Neural progenitor cell (in vitro differentiated cells): ENCODE results near the gene OSTN. TPM values are rescaled to one million over a fixed set of nuclear protein-coding genes. Genes with fewer than 3 reads are reported as not detected.

Experiments used
- DNase-seq: peaks from one replicate; pipeline ENCODE4 v3.0.0-alpha.2; 2016; ENCODE audit warnings: low spot score
- H2AFZ ChIP-seq: fragments of 200-600 bp; sonication (generic); replicated peaks from 2 replicates; pipeline ENCODE4 v1.6.1; 2016; ENCODE audit warnings: antibody characterized with exemption
- H3F3A ChIP-seq: fragments of 200-600 bp; sonication (generic); 2 replicates; pipeline ENCODE4 v1.6.1; 2016; ENCODE audit warnings: antibody characterized with exemption, low read depth
- H3K27ac ChIP-seq: fragments of 200-600 bp; sonication (generic); 2 replicates; pipeline ENCODE4 v1.5.1; 2016; ENCODE audit warnings: mild to moderate bottlenecking
- H3K27me3 ChIP-seq: fragments of 200-600 bp; sonication (generic); 2 replicates; pipeline ENCODE4 v1.6.1; 2016; ENCODE audit warnings: mild to moderate bottlenecking, moderate library complexity
- H3K36me3 ChIP-seq: fragments of 200-600 bp; sonication (generic); 2 replicates; pipeline ENCODE4 v1.5.1; 2016
- H3K4me1 ChIP-seq: fragments of 200-600 bp; sonication (generic); 2 replicates; pipeline ENCODE4 v1.6.1; 2016; ENCODE audit warnings: mixed run types
- H3K4me2 ChIP-seq: fragments of 200-600 bp; sonication (generic); 2 replicates; pipeline ENCODE4 v1.6.1; 2016
- H3K4me3 ChIP-seq: fragments of 200-600 bp; sonication (generic); 2 replicates; pipeline ENCODE4 v1.5.1; 2016
- H3K79me2 ChIP-seq: fragments of 200-600 bp; sonication (generic); 2 replicates; pipeline ENCODE4 v1.6.1; 2016; ENCODE audit warnings: low read depth
- H3K9ac ChIP-seq: fragments of 200-600 bp; sonication (generic); 2 replicates; pipeline ENCODE4 v1.6.1; 2016
- H3K9me3 ChIP-seq: fragments of 200-600 bp; sonication (generic); 2 replicates; pipeline ENCODE4 v1.5.1; 2016; ENCODE audit warnings: low read depth
- H4K20me1 ChIP-seq: fragments of 200-600 bp; sonication (generic); 2 replicates; pipeline ENCODE4 v1.6.1; 2016; ENCODE audit warnings: low read depth
- H3K27ac Mint-ChIP-seq: 3 replicates; pipeline ENCODE4 v1.8.0; 2021; ENCODE audit warnings: mixed read lengths
- H3K27me3 Mint-ChIP-seq: 2 replicates; pipeline ENCODE4 v1.8.0; 2022; ENCODE audit warnings: low read depth, mild to moderate bottlenecking, inconsistent platforms, moderate library complexity, mixed read lengths; ENCODE audit not compliant: insufficient read depth
- H3K36me3 Mint-ChIP-seq: 3 replicates; pipeline ENCODE4 v1.8.0; 2021; ENCODE audit warnings: mixed read lengths
- H3K4me1 Mint-ChIP-seq: 3 replicates; pipeline ENCODE4 v1.8.0; 2021; ENCODE audit warnings: mixed read lengths
- H3K4me3 Mint-ChIP-seq: 3 replicates; pipeline ENCODE4 v1.8.0; 2021; ENCODE audit warnings: mild to moderate bottlenecking, moderate library complexity, mixed read lengths
- H3K9me3 Mint-ChIP-seq: 3 replicates; pipeline ENCODE4 v1.8.0; 2020; ENCODE audit warnings: mixed read lengths
- EZH2 ChIP-seq: fragments of 200-600 bp; sonication (generic); IDR thresholded peaks from 2 replicates; pipeline ENCODE4 v1.6.1; 2017; ENCODE audit warnings: antibody characterized with exemption, mild to moderate bottlenecking, moderate library complexity
- EZH2phosphoT487 ChIP-seq: fragments of 200-600 bp; sonication (generic); IDR thresholded peaks from 2 replicates; pipeline ENCODE4 v1.6.1; 2017; ENCODE audit warnings: antibody characterized with exemption
- total RNA-seq: library from RNA; depleted of rRNA; stranded (reverse); fragments of >200 nt; gene quantifications from 2 replicates; pipeline ENCODE4 v1.2.3, GENCODE V29; 2015; ENCODE audit warnings: low replicate concordance
- TF ChIP-seq, protein P1 (sequence below): fragments of 200-600 bp; sonication (generic); IDR thresholded peaks from 2 replicates; pipeline ENCODE4 v1.5.1; 2017; ENCODE audit warnings: antibody characterized with exemption, mild to moderate bottlenecking

Gene OSTN
- total RNA-seq, 1 donor from 2014 or later, result 1.2 TPM

DNA sequence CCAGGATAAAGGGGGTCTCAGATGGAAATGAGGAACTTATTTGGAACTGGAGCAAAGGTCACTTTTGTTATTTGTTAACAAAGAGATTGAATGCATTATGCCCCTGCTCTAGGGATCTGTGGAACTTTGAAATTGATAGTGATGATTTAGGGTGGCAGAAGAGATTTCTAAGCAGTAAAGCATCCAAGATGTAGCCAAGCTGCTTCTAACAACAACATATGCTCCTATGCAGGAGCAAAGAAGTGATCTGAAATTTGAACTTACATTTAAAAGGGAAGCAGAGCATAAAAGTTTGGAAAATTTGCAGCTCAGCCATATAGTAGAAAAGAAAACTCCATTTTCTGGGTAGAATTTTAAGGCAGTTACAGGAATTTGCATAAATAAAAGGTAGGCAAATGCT, 99.8 kb downstream of the OSTN start:
- no peak overlapping the region for H3K4me3 Mint-ChIP-seq
- DNase-seq, result no peak
- TF ChIP-seq, protein P1, sequence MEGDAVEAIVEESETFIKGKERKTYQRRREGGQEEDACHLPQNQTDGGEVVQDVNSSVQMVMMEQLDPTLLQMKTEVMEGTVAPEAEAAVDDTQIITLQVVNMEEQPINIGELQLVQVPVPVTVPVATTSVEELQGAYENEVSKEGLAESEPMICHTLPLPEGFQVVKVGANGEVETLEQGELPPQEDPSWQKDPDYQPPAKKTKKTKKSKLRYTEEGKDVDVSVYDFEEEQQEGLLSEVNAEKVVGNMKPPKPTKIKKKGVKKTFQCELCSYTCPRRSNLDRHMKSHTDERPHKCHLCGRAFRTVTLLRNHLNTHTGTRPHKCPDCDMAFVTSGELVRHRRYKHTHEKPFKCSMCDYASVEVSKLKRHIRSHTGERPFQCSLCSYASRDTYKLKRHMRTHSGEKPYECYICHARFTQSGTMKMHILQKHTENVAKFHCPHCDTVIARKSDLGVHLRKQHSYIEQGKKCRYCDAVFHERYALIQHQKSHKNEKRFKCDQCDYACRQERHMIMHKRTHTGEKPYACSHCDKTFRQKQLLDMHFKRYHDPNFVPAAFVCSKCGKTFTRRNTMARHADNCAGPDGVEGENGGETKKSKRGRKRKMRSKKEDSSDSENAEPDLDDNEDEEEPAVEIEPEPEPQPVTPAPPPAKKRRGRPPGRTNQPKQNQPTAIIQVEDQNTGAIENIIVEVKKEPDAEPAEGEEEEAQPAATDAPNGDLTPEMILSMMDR, result no peak
- TF ChIP-seq EZH2phosphoT487 (no peak), EZH2 (no peak)
- Histone ChIP-seq H4K20me1 (no peaks in the 10 kb centered on the region), H2AFZ (no peak overlapping the region), H3K4me3 (no peak overlapping the region), H3K27me3 (no peaks in the 10 kb centered on the region), H3K4me1 (peaks cover 6% of the 10 kb centered on the region), H3K4me2 (no peak overlapping the region), H3K9ac (no peak overlapping the region), H3K27ac (no peak overlapping the region), H3F3A (no peaks in the 10 kb centered on the region), H3K79me2 (no peaks in the 10 kb centered on the region), H3K36me3 (no peaks in the 10 kb centered on the region), H3K9me3 (no peaks in the 10 kb centered on the region)
- H3K4me1 Mint-ChIP-seq, result no peaks in the 10 kb centered on the region
- H3K9me3 Mint-ChIP-seq, result no peaks in the 10 kb centered on the region
- H3K27ac Mint-ChIP-seq, result no peak overlapping the region
- no peaks in the 10 kb centered on the region for H3K36me3 Mint-ChIP-seq
- H3K27me3 Mint-ChIP-seq, result no peaks in the 10 kb centered on the region

- H3K36me3 Mint-ChIP-seq, result no peaks in the 10 kb centered on the region
- Histone ChIP-seq H3K36me3 (no peaks in the 10 kb centered on the region), H3K27ac (no peak overlapping the region), H3K4me3 (no peak overlapping the region), H4K20me1 (no peaks in the 10 kb centered on the region), H3K9ac (no peak overlapping the region), H3K4me1 (peaks cover 6% of the 10 kb centered on the region), H3F3A (no peaks in the 10 kb centered on the region), H3K79me2 (no peaks in the 10 kb centered on the region), H3K27me3 (no peaks in the 10 kb centered on the region), H3K9me3 (no peaks in the 10 kb centered on the region), H3K4me2 (no peak overlapping the region), H2AFZ (no peak overlapping the region)
- H3K4me3 Mint-ChIP-seq, result no peak overlapping the region
- H3K9me3 Mint-ChIP-seq, result no peaks in the 10 kb centered on the region
- DNase-seq, result no peak
- H3K27ac Mint-ChIP-seq, result no peak overlapping the region
- no peak for TF ChIP-seq EZH2
- H3K4me1 Mint-ChIP-seq, result no peaks in the 10 kb centered on the region
- H3K27me3 Mint-ChIP-seq, result no peaks in the 10 kb centered on the region
Measured at GRCh38 chr3:191300422-191300821, 101.4 kb downstream of the OSTN start.

GRCh38 chr3:191301017-191301416, 102.0 kb downstream of the OSTN start:
- H3K36me3 ChIP-seq, result no peaks in the 10 kb centered on the region
- Mint-ChIP-seq H3K27me3 (no peaks in the 10 kb centered on the region), H3K4me3 (no peak overlapping the region), H3K4me1 (no peaks in the 10 kb centered on the region), H3K36me3 (no peaks in the 10 kb centered on the region), H3K9me3 (no peaks in the 10 kb centered on the region), H3K27ac (no peak overlapping the region)
- H4K20me1 ChIP-seq, result no peaks in the 10 kb centered on the region
- H3K27me3 ChIP-seq, result no peaks in the 10 kb centered on the region
- no peaks in the 10 kb centered on the region for H3K9me3 ChIP-seq
- no peak overlapping the region for H2AFZ ChIP-seq
- DNase-seq, result no peak
- H3K4me2 ChIP-seq, result no peak overlapping the region
- H3K9ac ChIP-seq, result no peak overlapping the region
- H3K4me3 ChIP-seq, result no peak overlapping the region
- no peaks in the 10 kb centered on the region for H3F3A ChIP-seq
- no peak overlapping the region for H3K27ac ChIP-seq
- H3K79me2 ChIP-seq, result no peaks in the 10 kb centered on the region
- TF ChIP-seq EZH2, result no peak
- TF ChIP-seq EZH2phosphoT487, result no peak
- TF ChIP-seq, protein P1, result no peak
- peaks cover 6% of the 10 kb centered on the region for H3K4me1 ChIP-seq

DNA sequence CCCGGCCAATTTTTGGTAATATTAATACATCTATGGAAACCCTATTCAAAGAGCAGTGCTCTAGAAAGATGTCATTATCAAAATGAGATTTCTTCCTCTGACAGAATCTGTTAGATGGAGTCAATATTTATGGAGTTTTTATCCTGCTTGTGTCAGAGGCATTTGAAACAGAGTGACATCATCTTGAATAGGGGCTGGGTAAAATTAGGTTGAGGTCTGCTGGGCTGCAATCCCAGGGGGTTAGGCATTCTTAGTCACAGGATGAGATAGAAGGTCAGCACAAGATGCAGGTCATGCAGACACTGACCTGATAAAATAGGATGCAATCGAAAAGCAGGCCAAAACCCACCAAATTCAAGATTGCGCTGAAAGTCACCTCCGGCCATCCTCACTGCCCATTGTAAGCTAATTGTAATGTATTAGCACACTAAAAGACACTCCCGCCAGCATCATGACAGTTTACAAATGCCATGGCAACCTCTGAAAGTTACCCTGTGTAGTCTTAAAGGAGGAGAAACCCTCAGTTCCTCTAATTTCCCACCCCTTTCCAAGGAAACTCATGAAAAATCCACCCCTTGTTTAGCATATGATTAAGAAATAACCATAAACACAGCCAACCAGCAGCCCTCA, 102.9 kb downstream of the OSTN start:
- H3K9me3 ChIP-seq, result no peaks in the 10 kb centered on the region
- DNase-seq, result no peak
- no peak overlapping the region for H3K4me3 ChIP-seq
- H3K27ac Mint-ChIP-seq, result no peak overlapping the region
- no peak overlapping the region for H3K4me3 Mint-ChIP-seq
- no peaks in the 10 kb centered on the region for H4K20me1 ChIP-seq
- no peak overlapping the region for H3K27ac ChIP-seq
- H3K36me3 ChIP-seq, result no peaks in the 10 kb centered on the region
- H3K27me3 ChIP-seq, result no peaks in the 10 kb centered on the region
- H3K9ac ChIP-seq, result no peak overlapping the region
- H3K4me1 Mint-ChIP-seq, result no peaks in the 10 kb centered on the region
- TF ChIP-seq, protein P1, result no peak
- TF ChIP-seq EZH2, result no peak
- TF ChIP-seq EZH2phosphoT487, result no peak
- H3K4me2 ChIP-seq, result no peak overlapping the region
- no peaks in the 10 kb centered on the region for H3K36me3 Mint-ChIP-seq
- no peaks in the 10 kb centered on the region for H3K9me3 Mint-ChIP-seq
- H2AFZ ChIP-seq, result no peak overlapping the region
- H3K79me2 ChIP-seq, result no peaks in the 10 kb centered on the region
- no peaks in the 10 kb centered on the region for H3F3A ChIP-seq
- H3K27me3 Mint-ChIP-seq, result no peaks in the 10 kb centered on the region
- H3K4me1 ChIP-seq, result peaks cover 6% of the 10 kb centered on the region
